ENCODE data around the gene RNASE13. TPM values are rescaled to one million over a fixed set of nuclear protein-coding genes. Genes with fewer than 3 reads are reported as not detected.

The RNASE13 gene
- total RNA-seq, 4 donors from 2014 or later = not detected

- WGBS = 86% methylated on average over 14 of the region's 14 CpGs
- no peak for TF ChIP-seq POLR2A (IDR thresholded peaks at IDR 0.05; ENCODE audit: low read depth)
- TF ChIP-seq EP300 (IDR thresholded peaks at IDR 0.05) = no peak
- no peak for TF ChIP-seq CTCF (IDR thresholded peaks at IDR 0.05)
- no peak for TF ChIP-seq POLR2AphosphoS5 (IDR thresholded peaks at IDR 0.05)
- no peak overlapping the region for H3K27ac ChIP-seq (replicated peaks in 1 of 4)
- intact Hi-C loops (cut with DNase I) = no loop called here
- no peaks in the 10 kb centered on the region for H3K9me3 ChIP-seq
- no peak for DNase-seq (ENCODE audit: extremely low spot score)
- no peak overlapping the region for H3K4me3 ChIP-seq
- H3K36me3 ChIP-seq = no peaks in the 10 kb centered on the region
- H3K27me3 ChIP-seq = no peaks in the 10 kb centered on the region
- H3K4me1 ChIP-seq = no peaks in the 10 kb centered on the region
Observed at GRCh38 chr14:21003788-21004346, 30.7 kb downstream of the RNASE13 start.

GRCh38 chr14:21001218-21001617 is 33.4 kb downstream of the RNASE13 start:
- 69% methylated on average over 5 of the region's 7 CpGs for WGBS
- DNase-seq (ENCODE audit: extremely low spot score) = no peak
- Histone ChIP-seq H3K9me3 (no peaks in the 10 kb centered on the region), H3K27ac (replicated peaks in 1 of 4) (no peak overlapping the region), H3K27me3 (no peaks in the 10 kb centered on the region), H3K4me1 (no peaks in the 10 kb centered on the region), H3K36me3 (peaks cover 10 to 15% (median 13%) of the 10 kb centered on the region in 4 donors), H3K4me3 (no peak overlapping the region)
- intact Hi-C loops (cut with DNase I) = no loop called here
- no peak for TF ChIP-seq POLR2A (IDR thresholded peaks at IDR 0.05; ENCODE audit: low read depth)
- TF ChIP-seq EP300 (IDR thresholded peaks at IDR 0.05) = no peak
- TF ChIP-seq CTCF (IDR thresholded peaks at IDR 0.05) = no peak
- TF ChIP-seq POLR2AphosphoS5 (IDR thresholded peaks at IDR 0.05) = no peak

- Histone ChIP-seq H3K4me3 (no peak overlapping the region), H3K4me1 (no peaks in the 10 kb centered on the region), H3K27ac (replicated peaks in 1 of 4) (no peak overlapping the region), H3K9me3 (no peaks in the 10 kb centered on the region), H3K27me3 (no peaks in the 10 kb centered on the region), H3K36me3 (peaks cover 26 to 32% (median 29%) of the 10 kb centered on the region in 4 donors)
- TF ChIP-seq CTCF (IDR thresholded peaks at IDR 0.05) (no peak), POLR2AphosphoS5 (IDR thresholded peaks at IDR 0.05) (no peak), EP300 (IDR thresholded peaks at IDR 0.05) (no peak), POLR2A (IDR thresholded peaks at IDR 0.05; ENCODE audit: low read depth) (no peak)
- intact Hi-C loops (cut with DNase I) = no loop called here
- no peak for DNase-seq (ENCODE audit: extremely low spot score)
- WGBS = 88% methylated on average over 4 of the region's 4 CpGs
Observed at GRCh38 chr14:20999591-20999990, 35.0 kb downstream of the RNASE13 start.

- intact Hi-C loops (cut with DNase I) = no loop called here
Observed at GRCh38 chr14:20998674-20999366, 35.8 kb downstream of the RNASE13 start, which contains the start of gene SLC39A2. SLC39A2 (plus strand) TSS chr14:20999293; CDS start chr14:20999447, 154 bp downstream.

More at GRCh38 chr14:20998674-20999366, 35.8 kb downstream of the RNASE13 start, which contains the start of gene SLC39A2:
- TF ChIP-seq EP300 (IDR thresholded peaks at IDR 0.05) = no peak
- no peak for TF ChIP-seq CTCF (IDR thresholded peaks at IDR 0.05)
- TF ChIP-seq POLR2AphosphoS5 (IDR thresholded peaks at IDR 0.05) = no peak
- no peak for TF ChIP-seq POLR2A (IDR thresholded peaks at IDR 0.05; ENCODE audit: low read depth)
- Histone ChIP-seq H3K4me1 (no peaks in the 10 kb centered on the region), H3K9me3 (no peaks in the 10 kb centered on the region), H3K36me3 (peaks cover 34 to 39% (median 37%) of the 10 kb centered on the region in 4 donors), H3K4me3 (no peak within 1 kb of the TSS), H3K27me3 (no peaks in the 10 kb centered on the region), H3K27ac (replicated peaks in 1 of 4) (no peak within 1 kb of the TSS)
- 42% methylated on average over 6 of the region's 6 CpGs for WGBS
- no peak for DNase-seq (ENCODE audit: extremely low spot score)

All from esophagus muscularis mucosa (tissue), 4 donors.